ENCODE measurements around the gene GABRB1. TPM values are rescaled to one million over a fixed set of nuclear protein-coding genes. Genes with fewer than 3 reads are reported as not detected.

Gene GABRB1
- total RNA-seq, 1 donor from 2014 or later, result 4.0 TPM

- no peak for TF ChIP-seq CTCF (IDR thresholded peaks at IDR 0.05; ENCODE audit: borderline replicate concordance)
- Histone ChIP-seq H3K36me3 (no peaks in the 10 kb centered on the region), H3K27me3 (ENCODE audit: low read depth) (no peaks in the 10 kb centered on the region), H3K4me1 (no peaks in the 10 kb centered on the region), H3K9me3 (replicated peaks) (no peaks in the 10 kb centered on the region), H3K27ac (replicated peaks) (no peak overlapping the region), H3K4me3 (no peak overlapping the region)
- no peak for DNase-seq
- intact Hi-C loops (cut with micrococcal nuclease), result no loop called here
These were observed 13.9 kb downstream of the GABRB1 start for GRCh38 chr4:47045261-47045660.

GRCh38 chr4:47049347-47049746 is 18.0 kb downstream of the GABRB1 start:
- no peak for DNase-seq
- H3K27me3 ChIP-seq (ENCODE audit: low read depth), result no peaks in the 10 kb centered on the region
- no peaks in the 10 kb centered on the region for H3K4me1 ChIP-seq
- no peaks in the 10 kb centered on the region for H3K36me3 ChIP-seq
- no peak overlapping the region for H3K4me3 ChIP-seq
- H3K9me3 ChIP-seq (replicated peaks), result no peaks in the 10 kb centered on the region
- no peak overlapping the region for H3K27ac ChIP-seq (replicated peaks)
- no peak for TF ChIP-seq CTCF (IDR thresholded peaks at IDR 0.05; ENCODE audit: borderline replicate concordance)
- intact Hi-C loops (cut with micrococcal nuclease), result no loop called here

GRCh38 chr4:47050761-47051725 is 19.7 kb downstream of the GABRB1 start:
- Histone ChIP-seq H3K27ac (replicated peaks) (no peak overlapping the region), H3K36me3 (no peaks in the 10 kb centered on the region), H3K9me3 (replicated peaks) (no peaks in the 10 kb centered on the region), H3K27me3 (ENCODE audit: low read depth) (no peaks in the 10 kb centered on the region), H3K4me3 (no peak overlapping the region), H3K4me1 (no peaks in the 10 kb centered on the region)
- no peak for TF ChIP-seq CTCF (IDR thresholded peaks at IDR 0.05; ENCODE audit: borderline replicate concordance)
- intact Hi-C loops (cut with micrococcal nuclease), result no loop called here
- no peak for DNase-seq

GRCh38 chr4:47053485-47053884 is 22.1 kb downstream of the GABRB1 start:
- intact Hi-C loops (cut with micrococcal nuclease), result no loop called here

GRCh38 chr4:47054130-47054529 is 22.8 kb downstream of the GABRB1 start:
- Histone ChIP-seq H3K4me1 (peaks cover 9% of the 10 kb centered on the region), H3K4me3 (no peak overlapping the region), H3K27me3 (ENCODE audit: low read depth) (no peaks in the 10 kb centered on the region), H3K9me3 (replicated peaks) (no peaks in the 10 kb centered on the region), H3K36me3 (no peaks in the 10 kb centered on the region), H3K27ac (replicated peaks) (no peak overlapping the region)
- no peak for DNase-seq
- TF ChIP-seq CTCF (IDR thresholded peaks at IDR 0.05; ENCODE audit: borderline replicate concordance), result no peak
- intact Hi-C loops (cut with micrococcal nuclease), result no loop called here

More at GRCh38 chr4:47053485-47053884, 22.1 kb downstream of the GABRB1 start:
- Histone ChIP-seq H3K36me3 (no peaks in the 10 kb centered on the region), H3K27ac (replicated peaks) (no peak overlapping the region), H3K27me3 (ENCODE audit: low read depth) (no peaks in the 10 kb centered on the region), H3K4me3 (no peak overlapping the region), H3K4me1 (peaks cover 9% of the 10 kb centered on the region), H3K9me3 (replicated peaks) (no peaks in the 10 kb centered on the region)
- DNase-seq, result no peak
- no peak for TF ChIP-seq CTCF (IDR thresholded peaks at IDR 0.05; ENCODE audit: borderline replicate concordance)
